ENCODE results near the gene LAMA4. TPM values are rescaled to one million over a fixed set of nuclear protein-coding genes. Genes with fewer than 3 reads are reported as not detected.
A peak's percentile ranks its signal among the peaks of the same experiment; 100 is the strongest.

LAMA4 gene
- total RNA-seq, 1 donor from 2014 or later, result 209 TPM

DNA sequence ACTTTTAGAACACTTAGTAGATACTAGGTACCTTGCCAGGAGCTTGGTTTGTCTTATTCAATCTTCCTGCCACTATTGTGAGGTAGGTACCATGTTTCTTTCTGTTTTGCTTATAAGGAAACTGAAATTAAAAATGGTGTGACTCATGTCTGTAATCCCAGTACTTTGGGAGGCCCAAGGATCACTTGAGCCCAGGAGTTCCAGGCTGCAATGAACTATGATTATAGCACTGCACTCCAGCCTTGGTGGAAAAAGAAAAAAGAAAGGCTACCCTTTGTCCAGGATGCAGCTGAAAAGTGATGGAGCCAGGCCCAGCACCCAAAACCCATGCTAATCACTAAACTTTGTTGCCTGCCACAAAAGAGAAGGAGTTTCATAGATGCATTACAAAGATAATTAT lies 34.1 kb upstream of the LAMA4 start:
- Mint-ChIP-seq H3K27me3 (ENCODE audit: unreplicated experiment) (no peaks in the 10 kb centered on the region), H3K4me3 (ENCODE audit: unreplicated experiment) (no peak overlapping the region), H3K36me3 (ENCODE audit: unreplicated experiment) (no peaks in the 10 kb centered on the region), H3K4me1 (ENCODE audit: unreplicated experiment) (peaks cover 30% of the 10 kb centered on the region), H3K9me3 (ENCODE audit: unreplicated experiment) (no peaks in the 10 kb centered on the region), H3K27ac (ENCODE audit: unreplicated experiment) (peak overlapping the region; percentile 88)
- TF ChIP-seq, protein P1, sequence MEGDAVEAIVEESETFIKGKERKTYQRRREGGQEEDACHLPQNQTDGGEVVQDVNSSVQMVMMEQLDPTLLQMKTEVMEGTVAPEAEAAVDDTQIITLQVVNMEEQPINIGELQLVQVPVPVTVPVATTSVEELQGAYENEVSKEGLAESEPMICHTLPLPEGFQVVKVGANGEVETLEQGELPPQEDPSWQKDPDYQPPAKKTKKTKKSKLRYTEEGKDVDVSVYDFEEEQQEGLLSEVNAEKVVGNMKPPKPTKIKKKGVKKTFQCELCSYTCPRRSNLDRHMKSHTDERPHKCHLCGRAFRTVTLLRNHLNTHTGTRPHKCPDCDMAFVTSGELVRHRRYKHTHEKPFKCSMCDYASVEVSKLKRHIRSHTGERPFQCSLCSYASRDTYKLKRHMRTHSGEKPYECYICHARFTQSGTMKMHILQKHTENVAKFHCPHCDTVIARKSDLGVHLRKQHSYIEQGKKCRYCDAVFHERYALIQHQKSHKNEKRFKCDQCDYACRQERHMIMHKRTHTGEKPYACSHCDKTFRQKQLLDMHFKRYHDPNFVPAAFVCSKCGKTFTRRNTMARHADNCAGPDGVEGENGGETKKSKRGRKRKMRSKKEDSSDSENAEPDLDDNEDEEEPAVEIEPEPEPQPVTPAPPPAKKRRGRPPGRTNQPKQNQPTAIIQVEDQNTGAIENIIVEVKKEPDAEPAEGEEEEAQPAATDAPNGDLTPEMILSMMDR (IDR thresholded peaks at IDR 0.05), result no peak
- no peak for DNase-seq (ENCODE audit: extremely low spot score, unreplicated experiment)

DNA sequence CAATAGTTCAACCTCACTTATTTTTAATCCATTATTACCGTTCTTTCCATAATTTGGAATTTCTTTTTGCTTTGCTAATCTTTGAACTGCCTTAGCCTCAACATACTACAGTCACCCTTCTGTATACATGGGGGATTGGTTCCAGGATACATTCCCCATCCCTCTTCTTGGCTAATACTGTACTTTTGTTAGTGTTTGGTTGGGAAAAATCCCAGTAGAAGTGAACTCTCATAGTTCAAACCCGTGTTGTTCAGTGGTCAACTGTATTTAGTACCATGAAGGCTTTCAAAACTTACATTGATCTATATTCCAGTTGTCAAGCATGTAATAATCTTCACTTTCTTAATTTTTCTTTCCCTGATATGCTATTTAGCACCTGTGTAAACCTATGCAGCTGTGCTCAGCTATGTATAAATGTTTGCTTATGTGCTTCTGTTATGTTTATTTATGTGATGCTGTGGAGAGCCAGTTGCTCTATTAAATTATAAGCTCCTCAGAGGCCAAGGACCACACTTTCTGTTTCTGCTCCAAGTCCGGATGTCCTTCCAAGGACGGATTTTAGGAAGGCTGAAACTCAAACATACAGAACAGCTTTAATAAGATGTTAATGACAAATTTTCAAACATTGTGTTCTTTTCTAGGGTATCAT lies 33.3 kb upstream of the LAMA4 start:
- Mint-ChIP-seq H3K36me3 (ENCODE audit: unreplicated experiment) (no peaks in the 10 kb centered on the region), H3K9me3 (ENCODE audit: unreplicated experiment) (no peaks in the 10 kb centered on the region), H3K4me1 (ENCODE audit: unreplicated experiment) (peaks cover 33% of the 10 kb centered on the region), H3K27ac (ENCODE audit: unreplicated experiment) (no peak overlapping the region), H3K27me3 (ENCODE audit: unreplicated experiment) (no peaks in the 10 kb centered on the region), H3K4me3 (ENCODE audit: unreplicated experiment) (no peak overlapping the region)
- no peak for DNase-seq (ENCODE audit: extremely low spot score, unreplicated experiment)
- TF ChIP-seq, protein P1 (IDR thresholded peaks at IDR 0.05), result no peak

DNA sequence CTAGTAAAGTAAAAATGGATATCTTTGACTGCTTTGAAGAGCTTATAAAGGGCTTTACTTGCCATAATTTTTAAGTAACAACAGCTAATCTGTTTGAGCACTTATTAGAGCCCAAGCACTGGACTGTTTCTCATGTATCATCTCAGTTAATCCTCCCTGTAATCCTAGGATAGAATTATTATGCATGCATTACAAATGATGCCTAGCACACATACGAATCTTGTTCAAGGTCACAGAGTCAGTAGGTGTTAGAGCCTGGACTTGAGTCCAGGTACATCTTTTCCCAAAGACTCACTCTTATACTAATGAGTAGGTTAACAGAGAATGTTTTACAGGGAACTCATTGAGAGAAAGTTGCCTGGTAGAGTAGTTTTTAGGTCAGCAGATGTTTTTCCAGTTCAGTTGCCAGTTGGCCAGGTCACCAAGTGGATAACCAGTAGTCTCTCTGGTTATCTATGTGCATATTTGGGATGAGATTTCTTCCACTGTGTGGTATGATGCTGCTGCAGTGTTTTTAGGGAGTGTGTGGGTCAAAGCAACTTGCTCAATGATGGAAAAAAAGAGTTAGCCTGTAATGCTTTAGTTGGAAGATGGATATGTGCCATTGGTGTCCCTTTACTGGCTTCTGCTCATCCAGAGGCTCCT lies 32.3 kb upstream of the LAMA4 start:
- no peaks in the 10 kb centered on the region for H3K9me3 Mint-ChIP-seq (ENCODE audit: unreplicated experiment)
- H3K27ac Mint-ChIP-seq (ENCODE audit: unreplicated experiment), result no peak overlapping the region
- TF ChIP-seq, protein P1 (IDR thresholded peaks at IDR 0.05), result no peak
- H3K4me1 Mint-ChIP-seq (ENCODE audit: unreplicated experiment), result peaks cover 35% of the 10 kb centered on the region
- H3K27me3 Mint-ChIP-seq (ENCODE audit: unreplicated experiment), result no peaks in the 10 kb centered on the region
- no peak for DNase-seq (ENCODE audit: extremely low spot score, unreplicated experiment)
- no peak overlapping the region for H3K4me3 Mint-ChIP-seq (ENCODE audit: unreplicated experiment)
- no peaks in the 10 kb centered on the region for H3K36me3 Mint-ChIP-seq (ENCODE audit: unreplicated experiment)

DNA sequence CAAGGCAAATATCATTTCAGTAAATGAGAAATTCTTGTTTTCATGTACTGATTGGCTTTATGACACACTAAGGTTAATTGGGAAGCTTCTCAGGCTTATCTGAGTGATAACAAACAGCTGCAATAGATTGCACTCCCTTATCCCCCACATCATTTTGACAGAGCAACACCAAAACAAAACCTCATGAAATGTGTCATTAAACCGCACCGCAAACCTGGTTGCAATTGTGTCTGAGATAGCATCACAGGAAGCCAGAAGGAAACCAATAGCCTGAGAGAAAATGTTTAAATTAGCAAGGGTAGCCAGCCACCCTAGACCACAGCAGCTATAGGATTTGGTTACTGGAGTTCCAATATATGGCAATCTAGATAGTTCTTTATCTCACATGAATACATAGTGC lies 31.6 kb upstream of the LAMA4 start:
- Mint-ChIP-seq H3K27ac (ENCODE audit: unreplicated experiment) (no peak overlapping the region), H3K4me3 (ENCODE audit: unreplicated experiment) (no peak overlapping the region)
- TF ChIP-seq, protein P1 (IDR thresholded peaks at IDR 0.05), result no peak

DNA sequence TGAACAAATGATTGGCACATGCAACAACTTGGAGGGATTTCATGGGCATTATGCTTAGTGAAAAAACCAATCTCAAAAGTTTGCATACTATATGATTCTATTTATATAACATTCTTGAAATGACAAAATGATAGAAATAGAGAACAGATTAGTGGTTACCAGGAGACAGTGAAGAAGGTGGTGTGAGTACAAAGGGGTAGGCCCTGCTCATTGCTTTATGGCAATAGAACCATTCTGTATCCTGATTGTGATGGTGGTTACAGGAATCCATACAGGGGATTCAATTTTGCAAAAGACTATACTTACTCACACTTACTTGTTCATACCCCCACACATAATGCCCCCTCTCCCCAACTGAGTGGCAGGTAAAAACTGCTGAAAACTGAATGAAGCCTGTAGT lies 30.2 kb upstream of the LAMA4 start:
- H3K36me3 Mint-ChIP-seq (ENCODE audit: unreplicated experiment), result no peaks in the 10 kb centered on the region
- no peak overlapping the region for H3K27ac Mint-ChIP-seq (ENCODE audit: unreplicated experiment)
- no peaks in the 10 kb centered on the region for H3K27me3 Mint-ChIP-seq (ENCODE audit: unreplicated experiment)
- no peak overlapping the region for H3K4me3 Mint-ChIP-seq (ENCODE audit: unreplicated experiment)
- H3K4me1 Mint-ChIP-seq (ENCODE audit: unreplicated experiment), result peaks cover 48% of the 10 kb centered on the region
- TF ChIP-seq, protein P1 (IDR thresholded peaks at IDR 0.05), result no peak
- no peak for DNase-seq (ENCODE audit: extremely low spot score, unreplicated experiment)
- no peaks in the 10 kb centered on the region for H3K9me3 Mint-ChIP-seq (ENCODE audit: unreplicated experiment)

More for the DNA sequence above, 31.6 kb upstream of the LAMA4 start:
- no peaks in the 10 kb centered on the region for H3K9me3 Mint-ChIP-seq (ENCODE audit: unreplicated experiment)
- DNase-seq (ENCODE audit: extremely low spot score, unreplicated experiment), result no peak
- no peaks in the 10 kb centered on the region for H3K36me3 Mint-ChIP-seq (ENCODE audit: unreplicated experiment)
- no peaks in the 10 kb centered on the region for H3K27me3 Mint-ChIP-seq (ENCODE audit: unreplicated experiment)
- peaks cover 38% of the 10 kb centered on the region for H3K4me1 Mint-ChIP-seq (ENCODE audit: unreplicated experiment)

Data from osteocyte (in vitro differentiated cells).